GM18858 (cell line): Measurements from ENCODE around the gene KDM4E.
"Not testable (repeated sequence)": the region's sequence is repeated elsewhere in the genome, so short reads cannot be mapped to it uniquely, and the experiment has no call there.

Source experiments
- ATAC-seq: cut with Tn5 transposase; IDR thresholded peaks from one replicate; pipeline ENCODE4 v1.9.1; 2021; ENCODE audit not compliant: unreplicated experiment

KDM4E gene

DNA sequence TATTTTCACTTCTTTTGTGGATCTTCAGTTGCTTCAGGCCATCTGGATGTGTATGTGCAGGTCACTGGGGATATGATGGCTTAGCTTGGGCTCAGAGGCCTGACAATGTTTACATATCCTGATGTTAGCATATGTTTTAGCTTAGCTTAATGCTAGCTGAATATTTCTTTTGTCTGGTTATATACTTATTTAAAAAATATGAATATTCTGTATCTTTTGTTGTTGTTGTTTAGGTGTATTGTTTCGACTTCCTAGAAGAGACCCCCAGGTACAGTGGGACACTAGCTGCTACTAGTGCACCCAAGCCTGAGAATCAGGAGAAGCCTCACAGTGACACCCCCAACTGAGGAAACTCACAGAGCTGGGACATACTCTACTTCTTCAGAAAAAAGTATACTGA lies at the start of gene KDM4E:
TSS of gene KDM4E (plus strand) at position 301 of the 400 bp plus-strand sequence. CDS start 300 bp downstream, outside the sequence.
- no peak for ATAC-seq

DNA sequence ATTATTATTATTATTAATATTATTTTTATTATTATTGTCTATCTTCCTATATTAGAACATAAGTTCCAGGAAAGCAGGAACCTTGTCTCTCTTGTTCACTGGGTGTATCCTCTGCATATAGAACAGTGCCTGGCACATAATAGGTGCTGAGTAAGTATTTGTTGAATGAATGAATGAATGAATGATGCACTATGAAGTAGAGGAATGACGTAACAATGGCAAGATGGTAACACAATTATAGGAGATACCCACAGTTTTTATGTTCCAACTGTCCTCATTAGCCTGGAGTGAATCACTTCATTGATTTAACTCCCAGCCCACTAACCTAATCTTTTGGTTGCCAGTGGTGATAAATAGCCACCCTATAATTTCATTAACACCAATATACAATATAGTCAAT lies 49.5 kb upstream of the KDM4E start:
- no peak for ATAC-seq

GRCh38 chr11:94987378-94987777 lies 37.7 kb upstream of the KDM4E start:
- no peak for ATAC-seq

GRCh38 chr11:94988748-94989147 lies 36.3 kb upstream of the KDM4E start:
- no peak for ATAC-seq

DNA sequence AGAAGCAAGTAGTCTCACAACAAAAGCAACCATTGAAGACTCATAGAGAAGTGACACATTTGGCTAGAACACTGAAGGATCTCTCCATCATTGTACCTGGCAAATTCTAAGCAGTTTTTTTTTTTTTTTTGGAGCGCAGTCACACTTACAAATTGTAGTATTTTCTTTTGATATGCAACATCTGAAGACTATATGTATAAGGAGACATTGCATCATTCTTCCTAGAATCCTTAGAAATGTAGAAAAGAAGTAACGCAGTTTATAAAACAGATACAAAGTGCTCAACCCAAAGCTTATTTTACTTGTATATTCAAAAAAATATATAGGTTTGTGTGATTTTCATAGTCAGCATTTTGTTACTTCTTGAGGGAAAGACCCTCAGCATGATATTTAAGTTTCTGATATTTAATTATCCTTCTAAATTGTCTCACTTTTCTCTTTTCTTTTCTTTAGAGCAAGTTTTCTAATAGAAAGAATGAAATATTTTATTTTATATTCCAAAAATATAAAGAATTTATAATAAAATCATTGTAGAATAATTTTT lies 31.6 kb upstream of the KDM4E start:
- no peak for ATAC-seq

GRCh38 chr11:94997437-94997836 lies 27.6 kb upstream of the KDM4E start:
- no peak for ATAC-seq

- ATAC-seq = no peak
These were observed 26.8 kb upstream of the KDM4E start for GRCh38 chr11:94998285-94998684.

- no peak for ATAC-seq
These were observed 21.3 kb upstream of the KDM4E start for GRCh38 chr11:95003716-95004115.

DNA sequence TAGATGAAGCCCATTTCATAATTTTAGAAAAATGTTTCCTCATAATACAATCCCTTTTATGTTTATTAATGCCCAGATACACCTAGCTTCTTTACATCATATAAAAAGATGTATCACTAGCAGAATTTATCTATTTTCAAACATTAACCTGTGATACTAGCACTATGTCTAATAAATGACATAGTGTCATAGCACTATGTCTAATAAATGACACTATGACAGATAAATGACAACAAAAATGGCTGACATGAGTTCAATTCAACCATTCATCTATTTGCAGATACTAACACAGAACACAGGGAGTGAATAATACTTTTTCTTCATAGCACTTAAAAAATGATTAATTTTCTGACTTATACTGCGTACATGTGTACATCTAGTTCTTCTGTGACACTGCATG lies 19.4 kb upstream of the KDM4E start:
- ATAC-seq = no peak

DNA sequence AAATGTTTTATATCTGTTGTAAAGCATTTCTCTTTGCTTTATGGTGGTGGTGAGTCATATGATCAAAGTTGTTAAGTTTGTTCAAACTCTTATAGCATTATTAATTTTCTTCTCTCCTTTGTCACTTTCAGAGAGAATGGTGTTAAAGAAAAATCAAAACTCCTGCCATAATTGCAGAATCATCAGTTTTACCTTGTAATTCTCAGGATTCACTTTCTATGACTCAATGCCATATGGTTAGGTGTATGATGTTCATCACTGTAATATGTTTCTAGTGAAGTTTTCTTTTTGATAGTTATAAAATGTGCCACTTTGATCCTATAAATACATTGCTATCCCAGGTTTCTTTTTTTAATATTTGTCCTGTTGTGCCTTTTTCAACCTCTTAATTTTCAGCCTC lies 13.7 kb upstream of the KDM4E start:
- no peak for ATAC-seq

GRCh38 chr11:95014184-95014821 lies 10.8 kb upstream of the KDM4E start:
- no peak for ATAC-seq

DNA sequence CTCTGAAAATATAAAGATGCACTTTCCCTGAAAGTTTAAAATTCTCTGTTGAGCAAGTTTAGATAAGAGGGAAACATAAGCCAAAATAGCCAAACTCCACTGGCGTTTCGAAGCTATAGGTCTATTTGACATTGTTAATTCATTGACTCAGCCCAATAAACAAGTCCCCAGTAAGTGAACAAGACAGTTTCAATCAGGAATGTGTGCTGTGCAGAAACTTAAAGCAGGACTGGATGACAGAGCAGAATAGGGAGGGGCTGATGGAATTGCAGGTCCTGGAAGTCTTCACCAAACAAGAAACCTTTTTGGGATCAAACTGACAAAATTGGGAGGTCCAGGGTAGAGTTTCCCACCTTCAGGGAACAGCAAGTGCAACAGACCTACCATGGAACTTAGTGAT lies 8.9 kb upstream of the KDM4E start:
- no peak for ATAC-seq

GRCh38 chr11:95021468-95021867 lies 3.6 kb upstream of the KDM4E start:
- not testable (repeated sequence) for ATAC-seq

GRCh38 chr11:95025594-95025993 lies 536 bp downstream of the KDM4E start:
- ATAC-seq = not testable (repeated sequence)

GRCh38 chr11:95028357-95028756 lies 3.3 kb downstream of the KDM4E start:
- no peak for ATAC-seq

GRCh38 chr11:95033051-95033450 lies 8.0 kb downstream of the KDM4E start:
- no peak for ATAC-seq

- no peak for ATAC-seq
These were observed 10.3 kb downstream of the KDM4E start for GRCh38 chr11:95035316-95035715.

- not testable (repeated sequence) for ATAC-seq
These were observed 12.4 kb downstream of the KDM4E start for GRCh38 chr11:95037356-95038035.

GRCh38 chr11:95042239-95042638 lies 17.2 kb downstream of the KDM4E start:
- no peak for ATAC-seq

GRCh38 chr11:95042906-95043305 lies 17.8 kb downstream of the KDM4E start:
- ATAC-seq = no peak

- ATAC-seq = no peak
These were observed 19.0 kb downstream of the KDM4E start for GRCh38 chr11:95044010-95044409.

- ATAC-seq = no peak
These were observed 20.8 kb downstream of the KDM4E start for GRCh38 chr11:95045812-95046211.
